ENCODE measurements around the gene TCL1A.
"Not testable (repeated sequence)": the region's sequence is repeated elsewhere in the genome, so short reads cannot be mapped to it uniquely, and the experiment has no call there.

The TCL1A gene

GRCh38 chr14:95674613-95675012, 39.3 kb downstream of the TCL1A start:
- DNase-seq, result no peak

GRCh38 chr14:95668235-95668772, 45.6 kb downstream of the TCL1A start:
- DNase-seq, result no peak

GRCh38 chr14:95667249-95667693, 46.7 kb downstream of the TCL1A start:
- DNase-seq, result no peak

- no peak for DNase-seq
These were observed 47.5 kb downstream of the TCL1A start for GRCh38 chr14:95666450-95666849.

- not testable (repeated sequence) for DNase-seq
These were observed 48.4 kb downstream of the TCL1A start for GRCh38 chr14:95665530-95665929.

- peak; percentile 67 for DNase-seq
These were observed 49.4 kb downstream of the TCL1A start for GRCh38 chr14:95664546-95664945.

GRCh38 chr14:95664066-95664465, 49.9 kb downstream of the TCL1A start:
- DNase-seq, result no peak

- no peak for DNase-seq
These were observed 50.6 kb downstream of the TCL1A start for GRCh38 chr14:95663226-95663797.

GRCh38 chr14:95662376-95663186, 51.3 kb downstream of the TCL1A start:
- no peak for DNase-seq

GRCh38 chr14:95660651-95661515, 53.0 kb downstream of the TCL1A start:
- DNase-seq, result no peak

GRCh38 chr14:95659990-95660385, 53.9 kb downstream of the TCL1A start:
- DNase-seq, result no peak

Data from NCI-H2107 (cell line).